HCT116 (cell line): ENCODE data around the gene TLE4.
"Not testable (repeated sequence)": the region's sequence is repeated elsewhere in the genome, so short reads cannot be mapped to it uniquely, and the experiment has no call there.

ENCODE experiments used
- EGR1 ChIP-seq: IDR thresholded peaks from 2 replicates; pipeline ENCODE4 v1.6.1; 2012; ENCODE audit warnings: low read depth
- MAX ChIP-seq: IDR thresholded peaks from 2 replicates; pipeline ENCODE4 v1.6.1; 2012
- POLR2A ChIP-seq: IDR thresholded peaks from 2 replicates; pipeline ENCODE4 v1.7.0; 2011; ENCODE audit warnings: borderline replicate concordance; ENCODE audit not compliant: insufficient read depth, insufficient read length; ENCODE audit errors: extremely low read depth
- YY1 ChIP-seq: IDR thresholded peaks from 2 replicates; pipeline ENCODE4 v1.6.1; 2011; ENCODE audit warnings: low read length, low read depth, moderate library complexity, mild to moderate bottlenecking; ENCODE audit not compliant: insufficient replicate concordance; ENCODE audit errors: extremely low read depth
- ZBTB33 ChIP-seq: IDR thresholded peaks from 2 replicates; pipeline ENCODE4 v1.6.1; 2011; ENCODE audit warnings: mild to moderate bottlenecking, low read length, moderate library complexity; ENCODE audit not compliant: insufficient replicate concordance; ENCODE audit errors: extremely low read depth
- ZNF274 ChIP-seq: fragments of 200-500 bp; sonication (Bioruptor generic); IDR thresholded peaks from 2 replicates; pipeline ENCODE4 v1.6.1; 2014; ENCODE audit warnings: mild to moderate bottlenecking, low read depth, low read length, inconsistent platforms
- TF ChIP-seq, protein P1 (sequence below), 3 experiments: fragments of 200-600 bp in 1 of 3; sonication (generic) in 1 of 3; IDR thresholded peaks in 2 of 3; conservative IDR thresholded peaks in 1 of 3; 2 replicates each; pipeline ENCODE4 v1.5.1; 2012 to 2017; ENCODE audit warnings: low read depth in 2 of 3, low read length in 2 of 3, antibody characterized with exemption in 1 of 3, borderline replicate concordance in 1 of 3, control low read depth in 1 of 3, mild to moderate bottlenecking in 1 of 3, mixed read lengths in 1 of 3, mixed run types in 1 of 3, moderate library complexity in 1 of 3; ENCODE audit not compliant: insufficient read depth in 1 of 3

- TF ChIP-seq, protein P1, sequence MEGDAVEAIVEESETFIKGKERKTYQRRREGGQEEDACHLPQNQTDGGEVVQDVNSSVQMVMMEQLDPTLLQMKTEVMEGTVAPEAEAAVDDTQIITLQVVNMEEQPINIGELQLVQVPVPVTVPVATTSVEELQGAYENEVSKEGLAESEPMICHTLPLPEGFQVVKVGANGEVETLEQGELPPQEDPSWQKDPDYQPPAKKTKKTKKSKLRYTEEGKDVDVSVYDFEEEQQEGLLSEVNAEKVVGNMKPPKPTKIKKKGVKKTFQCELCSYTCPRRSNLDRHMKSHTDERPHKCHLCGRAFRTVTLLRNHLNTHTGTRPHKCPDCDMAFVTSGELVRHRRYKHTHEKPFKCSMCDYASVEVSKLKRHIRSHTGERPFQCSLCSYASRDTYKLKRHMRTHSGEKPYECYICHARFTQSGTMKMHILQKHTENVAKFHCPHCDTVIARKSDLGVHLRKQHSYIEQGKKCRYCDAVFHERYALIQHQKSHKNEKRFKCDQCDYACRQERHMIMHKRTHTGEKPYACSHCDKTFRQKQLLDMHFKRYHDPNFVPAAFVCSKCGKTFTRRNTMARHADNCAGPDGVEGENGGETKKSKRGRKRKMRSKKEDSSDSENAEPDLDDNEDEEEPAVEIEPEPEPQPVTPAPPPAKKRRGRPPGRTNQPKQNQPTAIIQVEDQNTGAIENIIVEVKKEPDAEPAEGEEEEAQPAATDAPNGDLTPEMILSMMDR (IDR thresholded peaks at IDR 0.05 in 2 of 3, conservative IDR thresholded peaks at IDR 0.05 in 1 of 3; ENCODE audit: borderline replicate concordance in 1 of 3, insufficient read depth in 1 of 3, low read depth in 2 of 3, low read length in 2 of 3) = not testable (repeated sequence)
- TF ChIP-seq POLR2A, ZNF274, MAX, ZBTB33, YY1, EGR1: not testable (repeated sequence)
Observed at GRCh38 chr9:79606529-79606928, 34.8 kb downstream of the TLE4 start.
